HCT116 (cell line): ENCODE measurements around the gene SNX13. TPM values are rescaled to one million over a fixed set of nuclear protein-coding genes. Genes with fewer than 3 reads are reported as not detected.

ENCODE experiments used
- ATAC-seq: fragments of 200-7000 bp; cut with Tn5 transposase; 2 replicates; pipeline ENCODE4 v1.9.1; 2020; ENCODE audit warnings: mild to moderate bottlenecking, moderate library complexity
- BruUV-seq: library from RNA; stranded (reverse); fragments of 400-500 nt; replicated peaks from 2 replicates; lab custom pipeline; 2021; lab: Mats Ljungman, UMichigan
- CTCF ChIA-PET: fragments of 300-600 bp; sonication (Branson Sonifier 250); formaldehyde crosslinking; loops from one replicate; lab custom pipeline; 2021; ENCODE audit warnings: antibody characterized with exemption; lab: Charles Lee
- POLR2A ChIA-PET: fragments of 300-600, 350-600 bp; sonication (Branson Sonifier 250); formaldehyde crosslinking; loops from one replicate; lab custom pipeline; 2021; ENCODE audit warnings: antibody characterized with exemption; lab: Charles Lee
- RAD21 ChIA-PET, 2 experiments: fragments of 300-600 bp; sonication (Branson Sonifier 250); formaldehyde crosslinking; loops; one replicate each; lab custom pipeline; 2023; ENCODE audit warnings: low total read pairs in 2 of 2; ENCODE audit not compliant: uncharacterized antibody in 2 of 2, unreplicated experiment in 2 of 2, low non-redundant PET in 1 of 2; lab: Charles Lee
- DNase-seq: peaks from one replicate; pipeline ENCODE4 v3.0.0-alpha.2; 2010; ENCODE audit warnings: low read depth, low spot score
- H2AFZ ChIP-seq: fragments of 200-600 bp; shearing (Covaris generic), sonication (generic); 2 replicates; pipeline ENCODE4 v1.6.1; 2017; ENCODE audit warnings: low read depth, mixed run types, mixed read lengths, antibody characterized with exemption, low read length; ENCODE audit not compliant: poor library complexity, severe bottlenecking
- H3K27ac ChIP-seq: 2 replicates; pipeline ENCODE4 v1.5.1; 2012; ENCODE audit warnings: low read depth, low read length
- H3K27me3 ChIP-seq: fragments of 200-600 bp; sonication (generic); 2 replicates; pipeline ENCODE4 v1.6.1; 2016; ENCODE audit warnings: mixed run types, low read length, mixed read lengths; ENCODE audit not compliant: insufficient read depth
- H3K36me3 ChIP-seq, 2 experiments: fragments of 200-500 bp in 1 of 2; fragments of 200-600 bp in 1 of 2; sonication (Bioruptor generic) in 1 of 2; sonication (generic) in 1 of 2; 2 replicates each; pipeline versions ENCODE4 v1.5.1 to v1.6.1; 2014 to 2016; ENCODE audit warnings: low read length in 2 of 2, inconsistent platforms in 1 of 2, mixed read lengths in 1 of 2, mixed run types in 1 of 2; ENCODE audit not compliant: insufficient read depth in 2 of 2, control insufficient read depth in 1 of 2
- H3K4me1 ChIP-seq, 2 experiments: fragments of 200-600 bp in 1 of 2; sonication (generic) in 1 of 2; 2 replicates each; pipeline versions ENCODE4 v1.5.1 to v1.6.1; 2012 to 2017; ENCODE audit warnings: low read length in 2 of 2, inconsistent platforms in 1 of 2, mild to moderate bottlenecking in 1 of 2, mixed read lengths in 1 of 2, mixed run types in 1 of 2, moderate library complexity in 1 of 2; ENCODE audit not compliant: insufficient read depth in 2 of 2, control insufficient read depth in 1 of 2
- H3K4me2 ChIP-seq: fragments of 200-600 bp; sonication (generic); 2 replicates; pipeline ENCODE4 v1.6.1; 2017; ENCODE audit warnings: mixed run types, low read length, mixed read lengths
- H3K4me3 ChIP-seq, 2 experiments: fragments of 200-600 bp in 1 of 2; sonication (generic) in 1 of 2; replicated peaks in 1 of 2; 2 replicates each; pipeline ENCODE4 v1.5.1; 2011 to 2016; ENCODE audit warnings: low read length in 2 of 2, control low read depth in 1 of 2, low read depth in 1 of 2, mild to moderate bottlenecking in 1 of 2, mixed read lengths in 1 of 2, mixed run types in 1 of 2
- H3K79me2 ChIP-seq: fragments of 200-600 bp; sonication (generic); 2 replicates; pipeline ENCODE4 v1.6.1; 2017; ENCODE audit warnings: mild to moderate bottlenecking, mixed run types, low read length, moderate library complexity, mixed read lengths; ENCODE audit not compliant: insufficient read depth
- H3K9ac ChIP-seq: fragments of 200-600 bp; sonication (generic); 2 replicates; pipeline ENCODE4 v1.6.1; 2016; ENCODE audit warnings: low read length, mixed read lengths
- H3K9me2 ChIP-seq: fragments of 200-600 bp; sonication (generic), shearing (Covaris generic); 2 replicates; pipeline ENCODE4 v1.6.1; 2017; ENCODE audit warnings: mixed run types, mild to moderate bottlenecking, moderate library complexity; ENCODE audit not compliant: insufficient read depth
- H3K9me3 ChIP-seq, 2 experiments: fragments of 200-500 bp in 1 of 2; fragments of 200-600 bp in 1 of 2; sonication (Bioruptor generic) in 1 of 2; sonication (generic) in 1 of 2; 2 replicates each; pipeline ENCODE4 v1.6.1; 2014 to 2017; ENCODE audit warnings: low read length in 2 of 2, mixed read lengths in 2 of 2, inconsistent platforms in 1 of 2, low read depth in 1 of 2, mild to moderate bottlenecking in 1 of 2, mixed run types in 1 of 2, moderate library complexity in 1 of 2; ENCODE audit not compliant: control insufficient read depth in 1 of 2, insufficient read depth in 1 of 2
- H4K20me1 ChIP-seq: fragments of 200-600 bp; sonication (generic), shearing (Covaris generic); 2 replicates; pipeline ENCODE4 v1.6.1; 2017; ENCODE audit warnings: mixed run types, mild to moderate bottlenecking, moderate library complexity; ENCODE audit not compliant: insufficient read depth
- CBX3 ChIP-seq: IDR thresholded peaks from 2 replicates; pipeline ENCODE4 v1.6.1; 2012; ENCODE audit warnings: low read depth
- CEBPB ChIP-seq: IDR thresholded peaks from 2 replicates; pipeline ENCODE4 v1.6.1; 2012; ENCODE audit warnings: low read depth
- ELF1 ChIP-seq: IDR thresholded peaks from 2 replicates; pipeline ENCODE4 v1.6.1; 2012; ENCODE audit warnings: low read depth, borderline replicate concordance
- EZH2 ChIP-seq: fragments of 200-600 bp; sonication (generic); IDR thresholded peaks from 2 replicates; pipeline ENCODE4 v1.6.1; 2017; ENCODE audit warnings: antibody characterized with exemption, mixed run types
- EZH2phosphoT487 ChIP-seq: fragments of 200-600 bp; IDR thresholded peaks from 2 replicates; pipeline ENCODE4 v1.6.1; 2018; ENCODE audit warnings: antibody characterized with exemption, borderline replicate concordance
- JUND ChIP-seq: IDR thresholded peaks from 2 replicates; pipeline ENCODE4 v1.6.1; 2012
- POLR2A ChIP-seq: IDR thresholded peaks from 2 replicates; pipeline ENCODE4 v1.7.0; 2011; ENCODE audit warnings: borderline replicate concordance; ENCODE audit not compliant: insufficient read depth, insufficient read length; ENCODE audit errors: extremely low read depth
- POLR2AphosphoS5 ChIP-seq: IDR thresholded peaks from 2 replicates; pipeline ENCODE4 v1.6.1; 2011; ENCODE audit warnings: mild to moderate bottlenecking, low read depth, low read length, moderate library complexity
- RAD21 ChIP-seq: IDR thresholded peaks from 2 replicates; pipeline ENCODE4 v1.6.1; 2012; ENCODE audit warnings: low read depth, mild to moderate bottlenecking
- SRF ChIP-seq: IDR thresholded peaks from 2 replicates; pipeline ENCODE4 v1.6.1; 2012; ENCODE audit warnings: low read depth
- TCF7L2 ChIP-seq: IDR thresholded peaks from 2 replicates; pipeline ENCODE4 v1.7.0; 2011; ENCODE audit warnings: borderline replicate concordance, inconsistent platforms; ENCODE audit not compliant: insufficient read depth, insufficient read length; ENCODE audit errors: extremely low read depth
- YY1 ChIP-seq: IDR thresholded peaks from 2 replicates; pipeline ENCODE4 v1.6.1; 2011; ENCODE audit warnings: low read length, low read depth, moderate library complexity, mild to moderate bottlenecking; ENCODE audit not compliant: insufficient replicate concordance; ENCODE audit errors: extremely low read depth
- intact Hi-C: fragments of 100-400 bp; cut with micrococcal nuclease; formaldehyde crosslinking; loops from 2 replicates; pipeline ENCODE4 v1.10.0; 2022
- total RNA-seq: library from RNA; stranded (reverse); gene quantifications from one replicate; pipeline ENCODE4 v1.2.1, GENCODE V29; 2021; ENCODE audit not compliant: unreplicated experiment
- TF ChIP-seq, protein P1 (sequence below): IDR thresholded peaks from 2 replicates; pipeline ENCODE4 v1.6.1; 2012
- TF ChIP-seq, protein P2 (sequence below): IDR thresholded peaks from 2 replicates; pipeline ENCODE4 v1.6.1; 2011; ENCODE audit warnings: mild to moderate bottlenecking, low read length, moderate library complexity; ENCODE audit not compliant: insufficient replicate concordance; ENCODE audit errors: extremely low read depth

SNX13 gene
- total RNA-seq, 1 experiment from 2014 or later: 33.4 TPM

DNA sequence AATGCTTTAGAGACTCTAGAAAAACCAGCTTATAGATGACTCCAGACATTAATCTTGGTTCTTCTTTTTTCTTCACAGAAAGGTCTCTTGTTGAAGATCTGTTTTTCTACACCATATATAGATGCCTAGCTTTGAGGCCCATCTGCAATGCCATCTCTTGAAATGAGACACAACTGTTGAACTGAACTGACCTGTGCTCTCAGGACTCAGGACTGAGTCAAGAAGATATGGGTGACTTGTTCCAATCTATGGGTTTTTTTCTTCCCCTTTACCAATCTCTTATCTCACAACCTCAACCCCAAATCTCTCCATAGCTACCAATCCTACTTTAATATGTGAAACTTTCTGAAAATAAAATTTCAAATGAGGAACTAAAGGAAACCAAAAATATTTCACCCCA, 194.7 kb downstream of the SNX13 start:
- Histone ChIP-seq H4K20me1 (no peaks in the 10 kb centered on the region), H3K9me2 (no peaks in the 10 kb centered on the region), H3K36me3 (no peaks in the 10 kb centered on the region; a peak in 1 of 4 replicates), H3K27ac (no peak overlapping the region), H3K4me2 (no peak overlapping the region), H3K27me3 (no peaks in the 10 kb centered on the region), H3K4me1 (no peaks in the 10 kb centered on the region), H3K9me3 (no peaks in the 10 kb centered on the region), H2AFZ (no peak overlapping the region), H3K79me2 (no peaks in the 10 kb centered on the region), H3K9ac (no peak overlapping the region), H3K4me3 (no peak overlapping the region)
- POLR2A ChIA-PET: no interaction called here
- RAD21 ChIA-PET: no interaction called here
- TF ChIP-seq ELF1 (no peak), YY1 (no peak)
- DNase-seq: no peak
- ATAC-seq: no peak
- BruUV-seq: no TSS peak
- intact Hi-C loops: no loop called here
- CTCF ChIA-PET: no interaction called here

DNA sequence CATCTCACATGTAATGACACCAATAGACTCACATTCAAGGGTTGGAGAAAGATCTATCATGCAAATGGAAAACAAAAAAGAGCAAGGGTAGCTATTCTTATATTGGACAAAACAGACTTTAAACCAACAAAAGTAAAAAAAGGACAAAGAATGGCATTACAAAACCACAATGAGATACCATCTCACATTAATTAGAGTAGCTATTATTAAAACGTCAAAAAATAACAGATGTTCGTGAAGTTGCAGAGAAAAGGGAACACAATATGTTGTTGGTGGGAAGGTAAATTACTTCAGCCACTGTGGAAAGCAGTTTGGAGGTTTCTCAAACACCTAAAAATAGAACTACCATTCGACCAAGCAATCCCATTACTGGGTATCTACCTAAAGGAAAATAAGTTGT, 197.0 kb downstream of the SNX13 start:
- DNase-seq: no peak
- Histone ChIP-seq H3K27me3 (no peaks in the 10 kb centered on the region), H3K9me3 (no peaks in the 10 kb centered on the region), H3K4me2 (no peak overlapping the region), H3K79me2 (no peaks in the 10 kb centered on the region), H3K4me1 (no peaks in the 10 kb centered on the region), H3K27ac (no peak overlapping the region), H3K36me3 (no peaks in the 10 kb centered on the region), H3K4me3 (no peak overlapping the region), H4K20me1 (no peaks in the 10 kb centered on the region), H2AFZ (no peak overlapping the region), H3K9me2 (no peaks in the 10 kb centered on the region), H3K9ac (no peak overlapping the region)
- CTCF ChIA-PET: no interaction called here
- intact Hi-C loops: no loop called here
- RAD21 ChIA-PET: no interaction called here
- TF ChIP-seq TCF7L2: no peak
- no peak for TF ChIP-seq JUND
- TF ChIP-seq EZH2: no peak
- no peak for TF ChIP-seq RAD21
- TF ChIP-seq SRF: no peak
- no peak for TF ChIP-seq CBX3
- TF ChIP-seq, protein P1, sequence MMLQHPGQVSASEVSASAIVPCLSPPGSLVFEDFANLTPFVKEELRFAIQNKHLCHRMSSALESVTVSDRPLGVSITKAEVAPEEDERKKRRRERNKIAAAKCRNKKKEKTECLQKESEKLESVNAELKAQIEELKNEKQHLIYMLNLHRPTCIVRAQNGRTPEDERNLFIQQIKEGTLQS: no peak
- TF ChIP-seq YY1: no peak
- TF ChIP-seq, protein P2, sequence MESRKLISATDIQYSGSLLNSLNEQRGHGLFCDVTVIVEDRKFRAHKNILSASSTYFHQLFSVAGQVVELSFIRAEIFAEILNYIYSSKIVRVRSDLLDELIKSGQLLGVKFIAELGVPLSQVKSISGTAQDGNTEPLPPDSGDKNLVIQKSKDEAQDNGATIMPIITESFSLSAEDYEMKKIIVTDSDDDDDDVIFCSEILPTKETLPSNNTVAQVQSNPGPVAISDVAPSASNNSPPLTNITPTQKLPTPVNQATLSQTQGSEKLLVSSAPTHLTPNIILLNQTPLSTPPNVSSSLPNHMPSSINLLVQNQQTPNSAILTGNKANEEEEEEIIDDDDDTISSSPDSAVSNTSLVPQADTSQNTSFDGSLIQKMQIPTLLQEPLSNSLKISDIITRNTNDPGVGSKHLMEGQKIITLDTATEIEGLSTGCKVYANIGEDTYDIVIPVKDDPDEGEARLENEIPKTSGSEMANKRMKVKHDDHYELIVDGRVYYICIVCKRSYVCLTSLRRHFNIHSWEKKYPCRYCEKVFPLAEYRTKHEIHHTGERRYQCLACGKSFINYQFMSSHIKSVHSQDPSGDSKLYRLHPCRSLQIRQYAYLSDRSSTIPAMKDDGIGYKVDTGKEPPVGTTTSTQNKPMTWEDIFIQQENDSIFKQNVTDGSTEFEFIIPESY: no peak
- no peak for TF ChIP-seq EZH2phosphoT487
- no peak for TF ChIP-seq POLR2A
- no peak for TF ChIP-seq CEBPB
- no peak for TF ChIP-seq POLR2AphosphoS5
- no peak for ATAC-seq
- POLR2A ChIA-PET: no interaction called here
- BruUV-seq: no TSS peak
